Measurements from ENCODE around the gene FBP2. TPM values are rescaled to one million over a fixed set of nuclear protein-coding genes. Genes with fewer than 3 reads are reported as not detected.
A peak's percentile ranks its signal among the peaks of the same experiment; 100 is the strongest.

Gene FBP2
- not detected for polyA plus RNA-seq (ENCODE audit: low read depth in 6 of 6)

GRCh38 chr9:94593459-94594345 lies at the start of gene FBP2:
Gene FBP2 (minus strand): TSS chr9:94593824. CDS start chr9:94593726, 98 bp downstream.
- H3K36me3 Mint-ChIP-seq, result no peaks in the 10 kb centered on the region
- DNase-seq (no peak), ATAC-seq (ENCODE audit: low read depth in 2 of 2) (no peak)
- H3K27ac Mint-ChIP-seq, result peak within 1 kb of the TSS in 1 of 6 donors; percentile 67
- H3K4me3 Mint-ChIP-seq, result no peak within 1 kb of the TSS
- H3K4me1 Mint-ChIP-seq, result no peaks in the 10 kb centered on the region
- H3K27me3 Mint-ChIP-seq, result peaks cover 18 to 27% (median 23%) of the 10 kb centered on the region in 3 donors
- H3K9me3 Mint-ChIP-seq, result peaks cover 0 to 4% (median 0%) of the 10 kb centered on the region in 7 donors

GRCh38 chr9:94643176-94643575 lies 49.6 kb upstream of the FBP2 start:
- Mint-ChIP-seq H3K9me3 (no peaks in the 10 kb centered on the region), H3K36me3 (peaks cover 0 to 8% of the 10 kb centered on the region in 2 donors), H3K27ac (peak overlapping the region in 1 of 6 donors; percentile 31), H3K4me3 (peak overlapping the region in 2 of 8 donors; percentile 10 to 32), H3K4me1 (peaks cover 11 to 16% (median 12%) of the 10 kb centered on the region in 3 donors), H3K27me3 (peaks cover 0 to 7% (median 0%) of the 10 kb centered on the region in 3 donors)
- DNase-seq, result no peak
- no peak for ATAC-seq (ENCODE audit: low read depth in 2 of 2)

DNA sequence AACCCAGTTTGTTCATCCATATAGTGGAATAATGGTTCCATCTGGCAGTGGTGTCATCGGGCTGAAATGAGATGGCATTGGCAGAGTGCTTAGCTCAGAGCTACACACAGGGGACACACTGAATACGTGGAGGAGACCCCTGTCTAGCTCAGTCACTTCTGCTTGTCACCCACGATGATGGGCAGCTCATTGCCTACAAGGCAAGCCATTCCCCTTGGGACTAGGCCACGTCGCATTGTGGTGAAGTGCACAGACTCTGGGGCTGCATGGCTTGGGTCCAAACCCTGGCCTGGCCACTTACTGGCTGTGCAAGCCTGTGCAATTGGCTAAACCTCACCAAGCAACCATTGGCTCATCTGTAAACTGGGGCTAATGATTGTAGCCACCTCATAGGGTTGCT lies 48.9 kb upstream of the FBP2 start:
- Mint-ChIP-seq H3K4me1 (peaks cover 12 to 20% (median 13%) of the 10 kb centered on the region in 3 donors), H3K27ac (no peak overlapping the region), H3K27me3 (peaks cover 0 to 7% (median 0%) of the 10 kb centered on the region in 3 donors), H3K9me3 (no peaks in the 10 kb centered on the region), H3K36me3 (peaks cover 0 to 8% of the 10 kb centered on the region in 2 donors), H3K4me3 (peak overlapping the region in 1 of 8 donors; percentile 32)
- DNase-seq (no peak), ATAC-seq (ENCODE audit: low read depth in 2 of 2) (no peak)

DNA sequence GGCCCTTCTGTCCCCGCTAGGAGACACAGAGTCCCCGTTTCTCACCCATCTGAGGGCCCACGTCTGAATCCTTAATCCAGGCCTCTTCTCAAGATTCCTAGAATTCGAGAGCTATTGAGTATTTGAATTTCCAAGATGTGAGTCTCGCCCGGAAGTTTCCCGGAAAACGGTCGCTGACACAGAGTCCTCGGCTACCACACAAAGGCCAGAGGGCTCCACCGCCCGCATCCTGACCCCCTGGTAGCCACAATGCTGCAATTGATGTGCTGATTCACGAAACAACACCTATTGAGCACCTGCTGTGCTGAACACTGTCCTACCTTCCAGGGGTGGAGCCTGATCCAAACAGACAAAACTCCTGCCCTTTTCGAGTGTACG lies 46.4 kb upstream of the FBP2 start:
- peaks cover 0 to 8% of the 10 kb centered on the region in 2 donors for H3K36me3 Mint-ChIP-seq
- ATAC-seq (ENCODE audit: low read depth in 2 of 2), result no peak
- H3K4me3 Mint-ChIP-seq, result peak overlapping the region; percentile 92 to 97 (median 96)
- H3K9me3 Mint-ChIP-seq, result no peaks in the 10 kb centered on the region
- H3K27ac Mint-ChIP-seq, result peak overlapping the region in 5 of 6 donors; percentile 58 to 98 (median 90)
- peaks cover 0 to 7% (median 0%) of the 10 kb centered on the region in 3 donors for H3K27me3 Mint-ChIP-seq
- DNase-seq, result no peak
- peaks cover 12 to 20% (median 13%) of the 10 kb centered on the region in 3 donors for H3K4me1 Mint-ChIP-seq

- H3K4me3 Mint-ChIP-seq, result peak within 1 kb of the TSS; percentile 92 to 97 (median 96)
- peaks cover 12 to 20% (median 13%) of the 10 kb centered on the region in 3 donors for H3K4me1 Mint-ChIP-seq
- ATAC-seq (ENCODE audit: low read depth in 2 of 2) (peak; percentile 88), DNase-seq (peak; percentile 87)
- H3K27me3 Mint-ChIP-seq, result peaks cover 0 to 7% (median 0%) of the 10 kb centered on the region in 3 donors
- H3K36me3 Mint-ChIP-seq, result peaks cover 0 to 8% of the 10 kb centered on the region in 2 donors
- peak within 1 kb of the TSS; percentile 96 to 99 (median 98) for H3K27ac Mint-ChIP-seq
- H3K9me3 Mint-ChIP-seq, result no peaks in the 10 kb centered on the region
These were observed 45.7 kb upstream of the FBP2 start, which contains the start of gene FBP1 for GRCh38 chr9:94639061-94639998. Gene FBP1 (minus strand): TSS chr9:94639518. CDS start chr9:94639310, 208 bp downstream.

GRCh38 chr9:94638335-94639060 lies 44.9 kb upstream of the FBP2 start:
- H3K4me1 Mint-ChIP-seq, result peaks cover 12 to 20% (median 13%) of the 10 kb centered on the region in 3 donors
- no peak for DNase-seq
- H3K36me3 Mint-ChIP-seq, result peaks cover 0 to 8% of the 10 kb centered on the region in 2 donors
- H3K4me3 Mint-ChIP-seq, result peak overlapping the region; percentile 92 to 97 (median 96)
- peaks cover under 1 to 10% (median 2%) of the 10 kb centered on the region in 3 donors for H3K27me3 Mint-ChIP-seq
- H3K27ac Mint-ChIP-seq, result peak overlapping the region; percentile 96 to 99 (median 98)
- peak; percentile 21 to 38 for ATAC-seq (ENCODE audit: low read depth in 2 of 2)
- no peaks in the 10 kb centered on the region for H3K9me3 Mint-ChIP-seq

GRCh38 chr9:94632737-94633136 lies 39.1 kb upstream of the FBP2 start:
- H3K27ac Mint-ChIP-seq, result no peak overlapping the region
- no peaks in the 10 kb centered on the region for H3K9me3 Mint-ChIP-seq
- no peak for ATAC-seq (ENCODE audit: low read depth in 2 of 2)
- H3K36me3 Mint-ChIP-seq, result no peaks in the 10 kb centered on the region
- DNase-seq, result no peak
- H3K4me1 Mint-ChIP-seq, result peaks cover 0 to 2% (median 0%) of the 10 kb centered on the region in 3 donors
- peaks cover 10 to 13% (median 10%) of the 10 kb centered on the region in 3 donors for H3K27me3 Mint-ChIP-seq
- H3K4me3 Mint-ChIP-seq, result no peak overlapping the region

- Mint-ChIP-seq H3K27me3 (peaks cover 10 to 13% (median 10%) of the 10 kb centered on the region in 3 donors), H3K36me3 (no peaks in the 10 kb centered on the region), H3K27ac (no peak overlapping the region), H3K4me3 (no peak overlapping the region), H3K4me1 (no peaks in the 10 kb centered on the region), H3K9me3 (no peaks in the 10 kb centered on the region)
- DNase-seq (no peak), ATAC-seq (ENCODE audit: low read depth in 2 of 2) (no peak)
These were observed 38.0 kb upstream of the FBP2 start for GRCh38 chr9:94631599-94631998.

DNA sequence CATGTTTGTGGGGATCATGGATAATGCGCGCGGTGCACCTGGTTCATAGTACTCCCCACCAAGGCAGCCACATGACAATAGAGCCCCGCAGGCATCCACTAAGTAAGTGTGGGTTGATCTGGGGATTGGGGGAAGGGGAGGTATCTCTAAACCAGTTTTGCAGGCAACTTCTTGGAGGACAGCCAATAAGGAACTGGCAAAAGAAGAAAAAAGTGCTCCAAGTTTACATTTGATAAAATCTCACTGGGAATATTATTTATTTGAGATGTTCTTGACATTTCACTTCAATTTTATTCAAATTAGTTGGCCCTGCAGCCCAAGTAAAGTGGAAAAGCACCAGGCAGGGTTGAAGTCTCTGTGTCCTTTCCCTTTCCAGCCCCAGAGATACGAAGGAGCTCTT lies 37.2 kb upstream of the FBP2 start:
- Mint-ChIP-seq H3K4me1 (no peaks in the 10 kb centered on the region), H3K27ac (no peak overlapping the region), H3K27me3 (peaks cover 10 to 14% (median 13%) of the 10 kb centered on the region in 3 donors), H3K4me3 (no peak overlapping the region), H3K9me3 (no peaks in the 10 kb centered on the region), H3K36me3 (no peaks in the 10 kb centered on the region)
- no peak for DNase-seq
- ATAC-seq (ENCODE audit: low read depth in 2 of 2), result no peak

DNA sequence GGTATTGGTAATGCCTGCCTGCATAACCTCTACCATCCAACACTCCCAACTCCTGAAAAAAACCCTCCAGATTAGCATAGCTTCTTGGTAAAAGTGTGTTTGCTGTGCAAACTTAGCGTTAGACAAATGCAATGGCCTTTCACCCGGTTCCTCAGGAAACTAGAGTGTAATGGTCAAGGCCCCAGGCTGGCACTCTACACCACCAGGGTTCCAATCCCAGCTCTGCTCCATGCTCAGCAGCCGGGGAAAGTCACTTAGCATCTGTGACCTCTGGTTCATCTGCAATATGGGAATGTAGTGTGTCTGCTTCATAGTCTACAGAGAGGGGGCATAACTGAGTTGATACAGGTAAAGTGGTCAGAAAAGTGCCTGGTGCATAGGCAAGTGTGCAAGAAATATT lies 36.7 kb upstream of the FBP2 start:
- Mint-ChIP-seq H3K36me3 (no peaks in the 10 kb centered on the region), H3K27ac (no peak overlapping the region), H3K4me3 (no peak overlapping the region), H3K4me1 (no peaks in the 10 kb centered on the region), H3K9me3 (no peaks in the 10 kb centered on the region), H3K27me3 (peaks cover 10 to 16% (median 13%) of the 10 kb centered on the region in 3 donors)
- ATAC-seq (ENCODE audit: low read depth in 2 of 2) (no peak), DNase-seq (no peak)

GRCh38 chr9:94627287-94627686 lies 33.7 kb upstream of the FBP2 start:
- H3K27me3 Mint-ChIP-seq, result peaks cover 0 to 6% (median 0%) of the 10 kb centered on the region in 3 donors
- peak overlapping the region in 1 of 6 donors; percentile 47 for H3K27ac Mint-ChIP-seq
- no peaks in the 10 kb centered on the region for H3K9me3 Mint-ChIP-seq
- H3K4me1 Mint-ChIP-seq, result no peaks in the 10 kb centered on the region
- no peaks in the 10 kb centered on the region for H3K36me3 Mint-ChIP-seq
- ATAC-seq (ENCODE audit: low read depth in 2 of 2), result no peak
- no peak overlapping the region for H3K4me3 Mint-ChIP-seq
- no peak for DNase-seq

DNA sequence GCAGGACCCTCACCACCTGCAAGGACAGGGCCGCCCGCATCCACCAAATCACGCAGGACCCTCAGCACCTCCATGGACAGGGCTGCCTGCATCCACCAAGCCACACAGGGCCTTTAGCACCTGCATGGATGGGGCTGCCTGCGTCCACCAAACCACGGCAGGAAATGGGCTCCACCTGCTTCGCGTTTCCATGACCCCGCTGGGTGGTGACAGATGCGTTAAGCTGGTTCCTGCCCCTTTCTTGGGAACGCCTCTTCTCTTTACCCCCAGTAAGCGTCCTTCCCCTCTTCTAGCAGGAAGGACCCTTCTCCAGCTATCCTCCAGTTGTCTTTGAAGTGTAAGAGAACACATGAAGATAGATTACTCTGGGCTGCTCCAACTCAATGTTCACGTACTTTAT lies 32.2 kb upstream of the FBP2 start:
- DNase-seq (no peak), ATAC-seq (ENCODE audit: low read depth in 2 of 2) (no peak)
- Mint-ChIP-seq H3K36me3 (no peaks in the 10 kb centered on the region), H3K4me3 (no peak overlapping the region), H3K4me1 (no peaks in the 10 kb centered on the region), H3K9me3 (no peaks in the 10 kb centered on the region), H3K27me3 (peaks cover 0 to 6% (median 0%) of the 10 kb centered on the region in 3 donors), H3K27ac (no peak overlapping the region)
